Measurements from ENCODE around the gene NQO2.
"Not testable (repeated sequence)": the region's sequence is repeated elsewhere in the genome, so short reads cannot be mapped to it uniquely, and the experiment has no call there.

Gene NQO2

DNA sequence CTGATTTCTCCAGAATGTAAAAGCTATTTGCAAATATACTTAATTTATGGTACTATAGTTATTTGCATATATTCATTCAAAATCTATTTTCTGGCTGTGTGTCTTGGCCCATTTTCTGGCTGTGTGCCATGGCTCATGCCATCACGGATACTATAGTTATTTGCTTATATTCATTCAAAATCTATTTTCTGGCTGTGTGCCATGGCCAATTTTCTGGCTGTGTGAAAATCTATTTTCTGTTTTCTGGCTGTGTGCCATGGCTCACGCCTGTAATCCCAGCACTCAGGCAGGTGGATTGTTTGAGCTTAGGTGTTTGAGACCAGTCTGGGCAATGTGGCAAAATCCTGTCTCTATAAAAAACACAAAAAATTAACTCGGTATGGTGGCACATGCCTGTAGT is 39.7 kb downstream of the NQO2 start:
- no peak overlapping the region for H3K27ac ChIP-seq

DNA sequence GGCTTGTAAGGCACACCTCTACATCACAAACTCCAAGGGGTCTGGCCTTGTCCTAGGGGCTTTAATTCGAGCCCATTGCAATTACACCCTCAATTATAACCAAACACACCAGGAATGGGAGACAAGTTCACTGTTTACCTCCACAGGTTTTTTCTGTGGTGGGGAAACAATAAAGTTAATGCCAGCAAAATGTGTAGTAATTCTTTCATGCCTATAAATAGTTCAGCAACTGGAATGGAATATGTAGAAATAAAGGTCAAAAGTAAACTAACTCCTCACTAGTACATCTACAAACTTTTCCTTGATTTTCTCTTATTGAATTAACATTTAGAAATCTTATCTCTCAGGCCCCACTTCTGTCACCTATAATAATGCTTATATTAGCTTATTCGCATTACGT is 41.5 kb downstream of the NQO2 start:
- H3K9me3 ChIP-seq (ENCODE audit: severe bottlenecking) = no peaks in the 10 kb centered on the region
- H3K27ac ChIP-seq = no peak overlapping the region
- no peak for DNase-seq
- H3K36me3 ChIP-seq = no peaks in the 10 kb centered on the region
- no peaks in the 10 kb centered on the region for H3K27me3 ChIP-seq (ENCODE audit: insufficient read depth, low read depth, severe bottlenecking)
- TF ChIP-seq, protein P1, sequence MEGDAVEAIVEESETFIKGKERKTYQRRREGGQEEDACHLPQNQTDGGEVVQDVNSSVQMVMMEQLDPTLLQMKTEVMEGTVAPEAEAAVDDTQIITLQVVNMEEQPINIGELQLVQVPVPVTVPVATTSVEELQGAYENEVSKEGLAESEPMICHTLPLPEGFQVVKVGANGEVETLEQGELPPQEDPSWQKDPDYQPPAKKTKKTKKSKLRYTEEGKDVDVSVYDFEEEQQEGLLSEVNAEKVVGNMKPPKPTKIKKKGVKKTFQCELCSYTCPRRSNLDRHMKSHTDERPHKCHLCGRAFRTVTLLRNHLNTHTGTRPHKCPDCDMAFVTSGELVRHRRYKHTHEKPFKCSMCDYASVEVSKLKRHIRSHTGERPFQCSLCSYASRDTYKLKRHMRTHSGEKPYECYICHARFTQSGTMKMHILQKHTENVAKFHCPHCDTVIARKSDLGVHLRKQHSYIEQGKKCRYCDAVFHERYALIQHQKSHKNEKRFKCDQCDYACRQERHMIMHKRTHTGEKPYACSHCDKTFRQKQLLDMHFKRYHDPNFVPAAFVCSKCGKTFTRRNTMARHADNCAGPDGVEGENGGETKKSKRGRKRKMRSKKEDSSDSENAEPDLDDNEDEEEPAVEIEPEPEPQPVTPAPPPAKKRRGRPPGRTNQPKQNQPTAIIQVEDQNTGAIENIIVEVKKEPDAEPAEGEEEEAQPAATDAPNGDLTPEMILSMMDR (IDR thresholded peaks at IDR 0.05; ENCODE audit: low read depth, low read length) = no peak
- H3K4me3 ChIP-seq (ENCODE audit: low read depth, low read length) = no peak overlapping the region

More for the DNA sequence above, 39.7 kb downstream of the NQO2 start:
- no peak overlapping the region for H3K4me3 ChIP-seq (ENCODE audit: low read depth, low read length)
- no peak for DNase-seq
- no peaks in the 10 kb centered on the region for H3K27me3 ChIP-seq (ENCODE audit: insufficient read depth, low read depth, severe bottlenecking)
- TF ChIP-seq, protein P1 (IDR thresholded peaks at IDR 0.05; ENCODE audit: low read depth, low read length) = no peak
- H3K36me3 ChIP-seq = no peaks in the 10 kb centered on the region
- H3K9me3 ChIP-seq (ENCODE audit: severe bottlenecking) = peaks cover 6% of the 10 kb centered on the region

DNA sequence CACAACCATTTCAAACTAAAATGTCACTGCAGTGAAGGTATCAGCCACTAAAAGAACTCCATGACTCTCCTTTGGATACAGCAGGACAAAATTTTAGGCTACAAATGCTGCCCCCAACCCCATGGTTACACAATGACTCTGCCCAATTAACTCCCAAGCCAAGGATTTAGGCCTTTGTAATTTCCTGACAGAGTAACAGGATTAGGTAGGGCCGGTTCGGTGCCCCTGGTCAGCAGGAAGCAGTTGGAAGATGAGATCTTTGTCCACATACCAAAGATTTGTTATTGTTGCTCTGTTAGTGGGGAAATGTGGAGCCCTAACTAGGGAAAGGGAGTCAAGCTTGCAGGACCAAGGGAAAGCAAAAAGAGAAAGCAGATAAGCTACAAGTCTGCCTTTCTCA is 41.9 kb downstream of the NQO2 start:
- DNase-seq = no peak
- H3K27me3 ChIP-seq (ENCODE audit: insufficient read depth, low read depth, severe bottlenecking) = no peaks in the 10 kb centered on the region
- TF ChIP-seq, protein P1 (IDR thresholded peaks at IDR 0.05; ENCODE audit: low read depth, low read length) = no peak
- H3K36me3 ChIP-seq = no peaks in the 10 kb centered on the region
- no peak overlapping the region for H3K4me3 ChIP-seq (ENCODE audit: low read depth, low read length)
- no peak overlapping the region for H3K27ac ChIP-seq
- H3K9me3 ChIP-seq (ENCODE audit: severe bottlenecking) = no peaks in the 10 kb centered on the region

DNA sequence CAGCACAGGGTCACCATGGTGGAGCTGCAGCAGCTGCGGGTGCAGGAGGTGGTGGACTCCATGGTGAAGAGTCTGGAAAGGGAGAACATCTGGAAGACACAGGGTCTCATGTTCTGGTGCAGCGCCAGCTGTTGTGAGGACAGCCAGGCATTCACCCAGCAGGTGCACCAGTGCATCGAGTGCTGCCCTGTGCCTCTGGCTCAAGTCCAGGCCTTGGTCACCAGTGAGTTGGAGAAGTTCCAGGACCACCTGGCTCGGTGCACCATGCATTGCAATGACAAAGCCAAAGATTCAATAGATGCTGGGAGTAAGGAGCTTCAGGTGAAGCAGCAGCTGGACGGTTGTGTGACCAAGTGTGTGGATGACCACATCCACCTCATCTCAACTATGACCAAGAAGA is 45.7 kb downstream of the NQO2 start:
- H3K4me3 ChIP-seq (ENCODE audit: low read depth, low read length) = no peak overlapping the region
- no peak overlapping the region for H3K27ac ChIP-seq
- DNase-seq = no peak
- H3K27me3 ChIP-seq (ENCODE audit: insufficient read depth, low read depth, severe bottlenecking) = no peaks in the 10 kb centered on the region
- no peaks in the 10 kb centered on the region for H3K36me3 ChIP-seq
- H3K9me3 ChIP-seq (ENCODE audit: severe bottlenecking) = no peaks in the 10 kb centered on the region
- TF ChIP-seq, protein P1 (IDR thresholded peaks at IDR 0.05; ENCODE audit: low read depth, low read length) = no peak

DNA sequence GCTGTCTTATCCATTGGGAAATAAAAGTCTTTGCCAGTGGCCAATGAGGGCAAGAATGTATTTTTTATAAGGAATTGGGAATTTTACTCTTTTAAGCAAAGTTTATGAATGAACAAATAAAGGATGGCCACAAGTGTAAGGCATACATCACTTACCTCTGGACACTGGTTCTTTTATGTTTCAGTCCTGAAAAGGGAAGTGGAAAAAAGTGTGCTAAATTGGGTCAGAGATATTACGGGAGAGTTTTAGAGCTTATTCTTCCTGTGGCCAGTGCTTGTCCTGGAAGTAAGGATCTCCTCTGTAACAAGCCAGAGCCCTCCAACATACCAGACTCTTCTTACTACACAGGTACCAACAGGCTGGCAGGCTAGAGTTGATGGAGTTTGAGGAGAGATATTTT is 46.1 kb downstream of the NQO2 start:
- TF ChIP-seq, protein P1 (IDR thresholded peaks at IDR 0.05; ENCODE audit: low read depth, low read length) = no peak
- Histone ChIP-seq H3K36me3 (no peaks in the 10 kb centered on the region), H3K9me3 (ENCODE audit: severe bottlenecking) (no peaks in the 10 kb centered on the region), H3K4me3 (ENCODE audit: low read depth, low read length) (no peak overlapping the region), H3K27me3 (ENCODE audit: insufficient read depth, low read depth, severe bottlenecking) (no peaks in the 10 kb centered on the region), H3K27ac (no peak overlapping the region)
- no peak for DNase-seq

DNA sequence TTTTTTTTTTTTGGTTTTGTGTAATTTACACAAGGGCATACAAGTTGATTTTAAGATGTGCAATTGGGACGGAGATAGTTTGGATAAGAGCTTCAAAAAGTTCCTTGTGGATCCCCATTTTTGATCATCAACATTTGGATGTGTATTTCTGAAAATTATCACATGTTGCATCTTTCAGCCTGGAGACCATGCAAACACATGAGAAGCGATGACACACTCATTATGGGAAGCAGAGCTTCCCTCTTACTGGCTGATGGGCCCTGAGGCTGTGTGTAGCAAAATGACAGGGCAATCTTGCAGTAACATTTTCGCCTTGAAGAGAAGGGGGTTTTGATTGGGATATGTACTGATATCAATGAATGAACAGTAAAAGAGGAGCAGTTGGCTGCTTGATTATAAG is 46.6 kb downstream of the NQO2 start:
- Histone ChIP-seq H3K9me3 (ENCODE audit: severe bottlenecking) (no peaks in the 10 kb centered on the region), H3K4me3 (ENCODE audit: low read depth, low read length) (no peak overlapping the region), H3K36me3 (no peaks in the 10 kb centered on the region), H3K27me3 (ENCODE audit: insufficient read depth, low read depth, severe bottlenecking) (no peaks in the 10 kb centered on the region), H3K27ac (no peak overlapping the region)
- TF ChIP-seq, protein P1 (IDR thresholded peaks at IDR 0.05; ENCODE audit: low read depth, low read length) = no peak
- DNase-seq = no peak

DNA sequence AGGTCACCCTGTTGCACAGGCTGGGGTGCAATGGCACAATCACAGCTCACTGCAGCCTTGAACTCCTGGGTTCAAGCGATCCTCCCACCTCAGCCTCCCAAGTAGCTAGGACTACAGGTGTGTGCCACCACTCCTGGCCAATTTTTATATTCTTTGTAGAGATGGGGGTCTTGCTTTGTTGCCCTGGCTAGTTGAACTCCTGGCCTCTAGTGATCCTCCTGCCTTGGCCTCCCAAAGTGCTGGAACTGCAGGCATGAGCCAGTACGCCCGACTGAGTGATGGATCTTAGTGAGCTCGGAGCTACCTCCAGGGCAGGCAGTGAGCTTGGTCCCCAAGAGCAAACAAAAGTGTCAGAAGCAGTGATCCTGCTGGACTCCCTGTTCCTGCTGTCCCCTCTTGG is 48.3 kb downstream of the NQO2 start:
- H3K27me3 ChIP-seq (ENCODE audit: insufficient read depth, low read depth, severe bottlenecking); H3K4me3 ChIP-seq (ENCODE audit: low read depth, low read length); H3K9me3 ChIP-seq (ENCODE audit: severe bottlenecking); H3K27ac ChIP-seq; DNase-seq; H3K36me3 ChIP-seq: not testable (repeated sequence)
